ENCODE measurements around the gene NAGPA. TPM values are rescaled to one million over a fixed set of nuclear protein-coding genes. Genes with fewer than 3 reads are reported as not detected.

Gene NAGPA
- total and polyA plus RNA-seq, 10 of the 15 experiments (the other 5 are each of a cell fraction or from before 2014, with no cell fraction given): 0.03 to 11.6 (median 6.6) TPM

DNA sequence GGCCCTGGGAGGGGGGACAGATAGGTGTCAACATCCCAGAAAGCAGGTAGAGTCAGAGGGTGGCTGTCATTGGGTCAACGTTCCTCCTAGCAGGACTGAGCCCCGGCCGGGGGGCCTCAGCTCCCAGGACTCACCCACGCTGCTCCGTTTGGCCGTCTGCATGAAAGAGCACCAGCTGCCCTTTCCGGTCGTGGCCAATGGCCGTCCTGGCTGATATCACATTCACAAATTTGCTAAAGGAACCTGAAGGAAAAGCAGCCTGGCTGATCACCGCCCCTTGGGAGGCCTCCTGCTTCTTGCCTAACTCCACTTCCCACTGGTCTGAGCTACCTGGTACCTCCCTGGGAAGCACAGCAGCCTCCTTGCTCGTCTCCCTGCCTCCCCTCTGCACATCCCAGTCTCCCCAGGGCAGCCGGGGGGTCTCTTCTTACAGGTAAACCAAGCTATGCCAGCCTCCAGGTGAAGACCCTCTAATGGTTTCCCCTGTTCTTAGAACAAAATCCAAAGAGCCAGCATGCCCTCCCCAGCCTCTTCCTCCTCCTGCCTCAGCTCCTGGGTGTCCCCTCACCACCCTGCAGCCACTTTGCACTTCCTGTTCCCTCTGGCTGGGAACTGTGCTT lies 3.4 kb downstream of the NAGPA start (continued):
- TF ChIP-seq SMAD5 (IDR thresholded peaks at IDR 0.05; ENCODE audit: low read depth) (no peak), ZNF207 (IDR thresholded peaks at IDR 0.05; ENCODE audit: borderline replicate concordance) (no peak)

DNA sequence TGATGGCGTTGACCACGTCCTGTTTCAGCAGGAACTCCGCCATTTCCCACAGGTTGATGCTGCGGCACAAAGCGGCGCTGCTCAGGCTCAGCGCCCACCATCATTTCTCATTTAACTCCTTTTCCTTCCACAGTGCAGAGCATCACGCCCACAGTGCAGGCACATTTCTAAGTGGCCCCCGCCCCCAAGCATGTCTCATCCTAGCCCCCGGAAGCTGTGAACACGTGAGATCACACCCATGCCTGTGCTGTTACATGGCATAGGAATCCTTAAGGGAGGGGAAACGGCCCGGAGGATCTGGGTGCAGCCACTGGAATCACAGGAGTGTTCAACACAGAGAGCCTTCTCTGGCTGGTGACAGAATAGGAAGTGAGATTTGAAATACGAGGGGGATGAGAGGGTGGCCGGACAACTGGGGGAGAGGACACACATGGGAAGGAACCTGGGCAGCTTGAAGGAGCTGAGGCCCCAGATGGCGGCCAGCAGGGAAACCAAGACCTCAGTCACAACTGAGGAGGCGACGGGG lies 4.7 kb downstream of the NAGPA start:
- H3K4me2 ChIP-seq (ENCODE audit: control insufficient read depth, insufficient read depth): no peak overlapping the region
- ChIA-PET RAD21 (ENCODE audit: unreplicated experiment) (no interaction called here), CTCF (no interaction called here), SMC1A (ENCODE audit: uncharacterized antibody, unreplicated experiment) (no interaction called here), POLR2A (no interaction called here)
- BruUV-seq (replicated peaks): no TSS peak
- H3K9ac ChIP-seq (ENCODE audit: control insufficient read depth, insufficient read depth, low read length): no peak overlapping the region
- no peak for ATAC-seq
- H3K4me1 ChIP-seq (ENCODE audit: control insufficient read depth, insufficient read depth, low read length): peaks cover 3% of the 10 kb centered on the region
- H4K20me1 ChIP-seq (ENCODE audit: control insufficient read depth, insufficient read depth): no peaks in the 10 kb centered on the region
- H3K79me2 ChIP-seq (ENCODE audit: control insufficient read depth, insufficient read depth, low read length): no peaks in the 10 kb centered on the region
- in situ Hi-C loops (cut with MboI) (no loop called here), intact Hi-C loops (cut with micrococcal nuclease; ENCODE audit: unreplicated experiment) (no loop called here)
- no peak for TF ChIP-seq CHD1 (IDR thresholded peaks at IDR 0.05; ENCODE audit: low read depth, low read length)
- no peak for TF ChIP-seq RELA (IDR thresholded peaks at IDR 0.05; ENCODE audit: borderline replicate concordance, partially characterized antibody)
- TF ChIP-seq PAX8 (IDR thresholded peaks at IDR 0.05): no peak
- TF ChIP-seq NR2C1 (IDR thresholded peaks at IDR 0.05): no peak
- TF ChIP-seq, protein P1, sequence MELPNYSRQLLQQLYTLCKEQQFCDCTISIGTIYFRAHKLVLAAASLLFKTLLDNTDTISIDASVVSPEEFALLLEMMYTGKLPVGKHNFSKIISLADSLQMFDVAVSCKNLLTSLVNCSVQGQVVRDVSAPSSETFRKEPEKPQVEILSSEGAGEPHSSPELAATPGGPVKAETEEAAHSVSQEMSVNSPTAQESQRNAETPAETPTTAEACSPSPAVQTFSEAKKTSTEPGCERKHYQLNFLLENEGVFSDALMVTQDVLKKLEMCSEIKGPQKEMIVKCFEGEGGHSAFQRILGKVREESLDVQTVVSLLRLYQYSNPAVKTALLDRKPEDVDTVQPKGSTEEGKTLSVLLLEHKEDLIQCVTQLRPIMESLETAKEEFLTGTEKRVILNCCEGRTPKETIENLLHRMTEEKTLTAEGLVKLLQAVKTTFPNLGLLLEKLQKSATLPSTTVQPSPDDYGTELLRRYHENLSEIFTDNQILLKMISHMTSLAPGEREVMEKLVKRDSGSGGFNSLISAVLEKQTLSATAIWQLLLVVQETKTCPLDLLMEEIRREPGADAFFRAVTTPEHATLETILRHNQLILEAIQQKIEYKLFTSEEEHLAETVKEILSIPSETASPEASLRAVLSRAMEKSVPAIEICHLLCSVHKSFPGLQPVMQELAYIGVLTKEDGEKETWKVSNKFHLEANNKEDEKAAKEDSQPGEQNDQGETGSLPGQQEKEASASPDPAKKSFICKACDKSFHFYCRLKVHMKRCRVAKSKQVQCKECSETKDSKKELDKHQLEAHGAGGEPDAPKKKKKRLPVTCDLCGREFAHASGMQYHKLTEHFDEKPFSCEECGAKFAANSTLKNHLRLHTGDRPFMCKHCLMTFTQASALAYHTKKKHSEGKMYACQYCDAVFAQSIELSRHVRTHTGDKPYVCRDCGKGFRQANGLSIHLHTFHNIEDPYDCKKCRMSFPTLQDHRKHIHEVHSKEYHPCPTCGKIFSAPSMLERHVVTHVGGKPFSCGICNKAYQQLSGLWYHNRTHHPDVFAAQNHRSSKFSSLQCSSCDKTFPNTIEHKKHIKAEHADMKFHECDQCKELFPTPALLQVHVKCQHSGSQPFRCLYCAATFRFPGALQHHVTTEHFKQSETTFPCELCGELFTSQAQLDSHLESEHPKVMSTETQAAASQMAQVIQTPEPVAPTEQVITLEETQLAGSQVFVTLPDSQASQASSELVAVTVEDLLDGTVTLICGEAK (IDR thresholded peaks at IDR 0.05; ENCODE audit: borderline replicate concordance): no peak
- no peak for TF ChIP-seq CHD4 (IDR thresholded peaks at IDR 0.05)
- TF ChIP-seq RAD51 (IDR thresholded peaks at IDR 0.05): no peak
- no peak for TF ChIP-seq KLF5 (IDR thresholded peaks at IDR 0.05; ENCODE audit: partially characterized antibody)
- 87% methylated on average over 18 of the region's 18 CpGs for WGBS (ENCODE audit: insufficient coverage, insufficient replicate concordance, low lambda C conversion rate, missing lambda C conversion rate)
- H3K27me3 ChIP-seq (replicated peaks in 1 of 2; ENCODE audit: control insufficient read depth in 2 of 2, insufficient read depth in 2 of 2, low read length in 1 of 2): no peaks in the 10 kb centered on the region
- H3K4me3 ChIP-seq: no peak overlapping the region
- no peak for FAIRE-seq
- H3K9me3 ChIP-seq (replicated peaks; ENCODE audit: control insufficient read depth, insufficient read depth, low read length): no peaks in the 10 kb centered on the region
- H3K36me3 ChIP-seq (ENCODE audit: control insufficient read depth in 2 of 2, insufficient read depth in 2 of 2, low read length in 1 of 2): no peaks in the 10 kb centered on the region
- DNase-seq (ENCODE audit: low read depth, low spot score): no peak
- no peak overlapping the region for H3K27ac ChIP-seq (ENCODE audit: control insufficient read depth, insufficient read depth)
- H2AFZ ChIP-seq (ENCODE audit: control insufficient read depth, low read depth, low read length): no peak overlapping the region

All from GM12878 (cell line).